ENCODE results near the gene DIAPH2.
"Not testable (repeated sequence)": the region's sequence is repeated elsewhere in the genome, so short reads cannot be mapped to it uniquely, and the experiment has no call there.

DIAPH2 gene

DNA sequence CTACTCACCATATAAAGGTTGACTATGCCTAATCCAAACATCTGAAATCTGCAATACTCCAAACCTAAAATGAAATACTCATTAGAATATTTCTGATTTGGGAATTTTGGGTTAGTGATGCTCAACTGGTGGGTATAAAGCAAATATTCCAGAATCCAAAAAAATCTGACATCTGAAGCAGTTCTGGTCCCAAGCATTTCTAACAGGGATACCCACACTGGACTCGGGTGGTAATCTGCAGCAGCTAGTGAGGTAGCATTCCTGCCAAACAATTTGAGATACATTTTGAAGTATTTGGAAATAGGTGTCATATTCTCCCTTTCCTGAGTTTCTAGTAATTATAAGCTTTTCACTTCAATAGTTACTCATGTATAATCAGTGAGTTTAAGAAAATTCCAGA is 149.5 kb downstream of the DIAPH2 start:
- DNase-seq: no peak

DNA sequence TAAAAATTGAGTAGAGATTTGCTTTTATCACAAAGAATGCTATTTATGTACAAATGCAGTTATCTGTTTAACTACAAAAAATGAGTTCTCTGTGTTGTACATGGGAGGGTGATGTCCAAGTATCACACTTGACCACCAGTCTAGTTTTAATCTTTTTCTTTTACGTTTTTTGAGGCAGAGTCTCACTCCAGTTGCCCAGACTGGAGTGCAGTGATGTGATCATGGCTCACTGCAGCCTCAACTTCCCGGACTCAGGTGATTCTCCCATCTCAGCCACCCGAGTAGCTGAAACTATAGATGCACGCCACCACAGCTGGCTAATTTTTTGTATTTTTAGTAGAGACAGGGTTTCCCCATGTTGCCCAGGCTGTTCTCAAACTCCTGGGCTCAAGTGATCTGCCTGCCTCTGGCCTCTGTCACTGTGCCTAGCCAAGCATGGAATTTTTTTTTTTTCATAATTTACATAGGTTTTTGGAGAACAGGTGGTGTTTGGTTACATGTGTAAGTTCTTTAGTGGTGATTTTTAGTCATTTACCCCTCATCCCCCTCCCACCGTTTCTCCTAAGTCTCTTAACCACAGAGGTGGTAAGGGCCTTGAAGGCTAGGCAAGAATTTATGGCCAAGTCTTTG is 151.1 kb downstream of the DIAPH2 start:
- DNase-seq: no peak

DNA sequence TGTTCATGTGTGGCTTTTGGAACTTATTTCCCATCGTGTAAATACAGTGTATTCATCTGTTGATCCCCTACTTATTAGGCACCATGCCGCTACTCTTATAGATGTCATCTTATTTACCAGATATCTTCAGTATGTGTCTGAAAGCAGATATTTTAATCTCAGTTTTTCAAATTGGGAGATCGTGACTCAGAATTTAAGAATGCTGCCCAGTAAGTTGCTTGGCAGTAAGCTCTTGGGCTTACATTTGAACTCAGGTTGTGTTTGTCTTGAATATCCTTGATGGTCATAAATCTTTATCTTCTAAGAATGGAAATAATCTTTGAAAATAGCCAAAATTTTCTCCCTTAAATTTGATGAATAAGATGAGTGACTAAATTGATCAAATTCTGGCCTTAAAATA is 153.2 kb downstream of the DIAPH2 start:
- no peak for DNase-seq

DNA sequence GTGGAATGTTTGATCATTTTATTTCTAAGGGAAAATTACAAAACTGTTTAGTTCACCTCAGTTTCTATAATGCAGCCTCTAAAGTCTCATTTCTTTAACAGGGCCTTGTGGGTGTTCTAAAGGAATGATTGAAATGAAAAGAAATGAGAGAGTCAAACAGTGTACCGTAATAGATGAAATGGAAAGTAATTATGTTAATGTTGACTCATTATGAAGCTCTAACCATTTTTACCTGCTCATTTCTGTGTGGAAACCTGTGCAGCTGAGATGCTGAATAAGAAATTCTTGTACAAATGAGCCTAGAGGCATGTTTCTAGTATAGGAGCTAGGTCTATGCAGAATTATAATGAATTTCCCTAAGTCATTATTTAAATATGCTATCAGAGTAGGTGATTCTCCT is 153.9 kb downstream of the DIAPH2 start:
- no peak for DNase-seq

DNA sequence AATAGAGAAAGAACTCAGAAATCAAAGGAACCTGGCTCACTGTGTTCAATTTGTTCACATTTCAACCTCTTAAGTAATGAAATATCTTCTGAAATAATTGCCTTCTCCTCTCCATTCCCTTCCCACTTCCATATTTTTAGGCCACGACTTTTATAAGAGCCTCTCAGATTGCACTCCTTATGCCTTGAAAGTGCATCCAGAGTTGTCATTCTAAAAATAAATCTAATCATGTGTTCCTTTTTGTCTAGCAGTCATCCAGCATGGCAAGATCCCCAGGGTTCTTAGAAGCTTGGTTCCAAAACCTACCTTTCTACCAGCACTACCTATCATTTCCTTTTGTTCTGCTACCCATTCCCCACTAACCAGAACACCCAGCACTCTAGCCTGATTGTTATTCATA is 156.7 kb downstream of the DIAPH2 start:
- no peak for DNase-seq

DNA sequence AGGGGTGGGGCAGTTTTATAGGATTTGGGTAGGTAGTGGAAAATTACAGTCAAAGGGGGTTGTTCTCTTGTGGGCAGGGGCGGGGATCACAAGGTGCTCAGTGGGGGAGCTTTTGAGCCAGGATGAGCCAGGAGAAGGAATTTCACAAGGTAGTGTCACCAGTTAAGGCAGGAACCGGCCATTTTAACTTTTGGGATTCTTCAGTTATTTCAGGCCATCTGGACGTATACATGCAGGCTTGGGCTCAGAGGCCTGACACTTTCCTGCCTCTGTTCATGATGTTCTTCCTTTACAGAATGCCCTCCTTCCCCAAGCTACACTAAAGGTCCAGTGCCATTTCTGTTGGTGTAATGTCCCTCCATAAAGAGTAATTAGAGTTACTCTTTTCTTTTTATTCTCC is 157.2 kb downstream of the DIAPH2 start:
- DNase-seq: not testable (repeated sequence)

DNA sequence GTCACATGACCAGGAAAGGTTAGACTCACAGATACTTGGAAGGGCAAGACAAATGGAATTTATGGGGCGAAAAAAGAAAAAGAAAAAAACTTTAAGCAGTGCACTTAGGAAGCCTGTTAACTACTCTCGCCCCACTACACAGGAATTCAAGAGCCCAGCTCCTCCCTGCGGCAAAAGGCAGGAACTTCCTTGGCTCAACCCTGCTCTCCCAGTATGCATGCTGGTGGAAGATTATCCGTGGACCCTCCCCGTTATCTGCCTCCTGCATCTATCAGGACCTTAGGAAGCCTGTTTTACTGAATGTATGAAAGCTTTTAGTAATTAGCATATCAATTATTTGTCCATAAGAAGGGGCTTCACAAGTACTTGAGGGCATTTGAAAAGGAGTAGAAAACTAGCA is 158.9 kb downstream of the DIAPH2 start:
- DNase-seq: no peak

DNA sequence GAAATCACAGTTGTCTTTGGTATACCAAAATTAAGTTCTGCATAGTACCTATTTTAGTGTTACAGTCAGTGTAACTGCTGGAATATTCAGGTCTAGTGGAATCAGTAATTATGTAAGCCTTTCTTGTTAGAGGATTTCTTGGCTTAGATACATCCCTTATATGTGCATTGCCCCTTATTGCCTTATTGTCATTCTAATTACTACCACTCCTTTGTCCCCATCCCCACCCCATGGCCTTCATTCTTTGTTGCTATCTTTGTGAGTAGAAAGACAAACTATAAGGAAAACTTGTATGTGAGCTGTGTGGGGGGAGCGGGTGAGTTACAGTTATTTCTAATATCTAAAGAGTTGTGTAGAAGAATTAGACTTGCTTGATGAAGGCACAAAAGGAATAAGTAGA is 162.2 kb downstream of the DIAPH2 start:
- DNase-seq: no peak

DNA sequence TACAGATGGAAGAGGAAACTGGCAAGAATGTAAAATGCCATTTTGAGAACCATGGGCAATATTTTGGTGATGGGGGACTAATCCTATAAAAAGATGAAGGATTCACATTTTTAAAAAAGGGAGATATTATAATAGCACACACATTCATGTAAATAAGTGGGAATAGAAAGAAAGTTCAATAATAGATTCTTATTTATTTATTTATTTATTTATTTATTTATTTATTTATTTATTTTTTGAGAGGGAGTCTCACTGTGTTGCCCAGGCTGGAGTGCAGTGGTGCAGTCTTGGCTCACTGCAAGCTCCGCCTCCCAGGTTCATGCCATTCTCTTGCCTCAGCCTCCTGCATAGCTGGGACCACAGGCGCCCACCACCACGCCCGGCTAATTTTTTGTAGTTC is 174.8 kb downstream of the DIAPH2 start:
- DNase-seq: not testable (repeated sequence)

DNA sequence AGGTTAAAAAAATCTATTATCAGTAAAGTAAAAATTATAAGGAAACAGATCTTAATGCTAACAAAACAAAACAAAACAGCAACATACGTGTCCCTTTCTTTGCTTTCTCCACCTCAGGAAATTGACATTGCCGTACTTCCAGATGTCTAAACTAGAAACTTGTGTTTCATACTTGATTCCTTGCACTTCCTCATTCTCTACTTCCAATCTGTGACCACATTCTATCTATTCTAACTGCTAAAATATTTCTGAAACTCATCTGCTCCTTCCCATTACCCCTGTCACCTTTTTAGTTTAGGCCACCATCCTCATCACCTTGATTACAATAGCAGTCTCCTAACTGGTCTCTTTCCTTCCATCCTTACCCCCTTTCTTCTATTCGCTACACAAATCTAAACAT is 176.6 kb downstream of the DIAPH2 start:
- no peak for DNase-seq

DNA sequence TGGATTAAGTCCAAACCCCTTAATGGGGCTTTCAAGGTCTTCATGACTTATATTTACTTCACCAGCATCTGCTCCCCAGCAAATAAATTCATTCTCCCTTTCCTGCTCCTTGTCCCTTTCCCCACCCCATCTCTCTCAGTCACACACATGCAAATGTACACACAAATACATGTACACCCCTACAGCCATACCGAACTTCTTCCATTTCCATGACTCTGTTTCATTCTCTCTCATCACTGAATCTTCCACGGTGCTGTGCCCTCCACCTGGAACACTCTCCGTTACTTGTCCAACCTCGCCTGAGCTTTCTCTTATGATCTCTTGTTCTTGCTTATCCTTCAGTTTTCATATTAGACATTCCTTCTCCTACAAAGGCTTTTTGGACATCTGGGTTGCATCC is 177.0 kb downstream of the DIAPH2 start:
- no peak for DNase-seq

DNA sequence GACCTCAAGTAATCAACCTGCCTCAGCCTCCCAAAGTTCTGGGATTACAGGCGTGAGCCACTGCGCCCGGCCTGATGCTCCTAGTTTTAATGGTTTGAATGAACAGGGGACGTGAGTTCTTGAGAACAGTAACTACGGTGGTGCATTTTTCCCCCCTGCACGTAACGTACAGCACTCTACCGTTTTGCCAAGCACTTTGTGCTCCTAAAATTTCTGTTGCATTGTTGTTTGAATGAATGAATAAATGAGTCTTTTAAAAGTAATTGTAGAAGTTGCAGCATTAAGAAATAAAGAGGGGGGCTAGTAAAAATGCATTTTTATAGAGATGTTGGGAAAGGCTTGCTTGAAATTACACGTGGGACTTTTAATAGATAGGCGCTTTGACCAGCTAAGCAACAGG is 199.0 kb downstream of the DIAPH2 start, which contains the start of gene RPA4:
Gene RPA4, plus strand, starts transcription at position 301 of the 400 bp plus-strand sequence. CDS start 403 bp downstream, outside the sequence.
- no peak for DNase-seq

DNA sequence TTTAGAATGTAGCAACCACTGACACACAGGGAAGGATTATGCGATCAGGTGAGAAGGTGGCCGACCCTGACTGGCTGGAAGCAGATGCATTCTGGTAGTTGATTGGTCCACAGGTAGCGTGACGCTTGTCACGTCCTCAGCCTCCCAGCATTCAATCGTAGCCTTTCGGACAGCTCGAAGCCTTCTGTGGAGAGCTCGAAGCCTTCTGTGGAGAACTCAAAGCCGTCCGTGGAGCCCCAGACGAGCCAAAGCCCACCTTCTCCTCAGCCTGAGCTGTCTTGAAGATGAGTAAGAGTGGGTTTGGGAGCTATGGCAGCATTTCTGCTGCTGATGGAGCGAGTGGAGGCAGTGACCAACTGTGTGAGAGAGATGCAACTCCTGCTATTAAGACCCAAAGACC is 199.4 kb downstream of the DIAPH2 start:
- no peak for DNase-seq

DNA sequence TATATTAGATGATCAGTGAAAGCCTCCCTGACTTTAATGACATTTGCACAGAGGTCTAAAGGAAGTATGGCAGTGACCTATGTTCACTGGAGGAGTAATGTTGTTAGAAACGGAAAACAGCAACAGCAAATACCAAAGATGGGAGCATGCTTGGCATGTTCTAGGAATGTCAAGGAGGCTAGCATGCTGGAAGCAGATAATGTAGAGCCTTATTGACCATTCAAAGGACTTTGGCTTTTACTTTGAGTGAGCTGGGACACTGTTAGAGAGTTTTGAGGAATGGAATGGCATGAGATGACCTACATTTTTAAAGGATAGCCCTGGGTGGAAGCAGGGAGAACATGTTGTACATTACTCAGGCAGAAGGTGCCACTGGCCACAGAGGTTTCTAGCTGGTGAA is 205.1 kb downstream of the DIAPH2 start:
- no peak for DNase-seq

DNA sequence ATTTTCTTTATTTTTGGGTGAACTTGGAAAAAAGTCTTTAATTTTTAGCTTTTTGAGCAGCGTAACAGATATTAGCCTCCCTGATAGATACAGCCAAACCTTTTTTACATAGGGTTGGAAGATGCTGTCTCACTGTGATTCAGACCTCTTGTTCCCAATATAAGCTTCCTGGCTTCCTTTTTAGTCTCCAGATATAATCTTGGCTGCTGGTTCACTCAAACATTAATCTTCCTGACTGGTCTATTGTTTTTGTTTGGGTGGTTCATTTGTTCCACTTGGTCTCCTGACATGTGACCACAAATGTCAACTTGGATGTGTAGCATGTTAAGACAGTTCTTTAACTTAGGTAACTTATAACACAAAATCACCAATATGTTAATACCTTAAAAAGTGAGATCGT is 222.1 kb downstream of the DIAPH2 start:
- no peak for DNase-seq

DNA sequence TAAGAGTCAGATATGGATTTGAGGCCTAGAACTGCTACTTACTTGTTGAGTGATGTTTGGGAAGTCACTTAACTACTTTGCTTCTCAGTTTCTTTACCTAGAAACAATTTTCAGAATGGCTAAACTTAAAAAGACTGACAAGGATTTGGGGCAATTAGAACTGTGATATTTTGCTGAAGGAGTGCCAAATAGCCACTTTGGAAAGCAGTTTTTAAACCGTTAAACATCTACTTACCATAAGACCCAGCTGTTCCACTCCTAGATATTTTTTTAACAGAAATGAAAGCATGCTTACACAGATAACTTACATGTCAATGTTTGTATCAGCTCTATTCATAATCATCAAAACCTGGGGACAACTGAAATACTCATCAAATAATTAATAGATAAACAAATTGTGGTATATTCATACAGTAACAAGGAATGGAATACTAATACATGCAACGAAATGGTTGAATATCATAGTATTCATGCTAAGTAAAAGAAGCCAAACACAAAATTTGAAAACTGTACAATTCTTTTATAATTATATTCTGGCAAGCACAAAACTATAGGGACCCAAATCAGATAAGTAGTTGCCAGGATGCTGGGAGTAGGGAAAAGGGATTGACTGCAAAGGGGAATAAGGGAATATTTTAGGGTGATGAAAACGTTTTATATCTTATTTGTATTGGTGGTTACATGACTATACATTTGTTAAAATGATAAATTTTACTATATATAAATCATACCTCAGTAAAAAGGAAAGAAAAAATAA is 223.1 kb downstream of the DIAPH2 start:
- no peak for DNase-seq

DNA sequence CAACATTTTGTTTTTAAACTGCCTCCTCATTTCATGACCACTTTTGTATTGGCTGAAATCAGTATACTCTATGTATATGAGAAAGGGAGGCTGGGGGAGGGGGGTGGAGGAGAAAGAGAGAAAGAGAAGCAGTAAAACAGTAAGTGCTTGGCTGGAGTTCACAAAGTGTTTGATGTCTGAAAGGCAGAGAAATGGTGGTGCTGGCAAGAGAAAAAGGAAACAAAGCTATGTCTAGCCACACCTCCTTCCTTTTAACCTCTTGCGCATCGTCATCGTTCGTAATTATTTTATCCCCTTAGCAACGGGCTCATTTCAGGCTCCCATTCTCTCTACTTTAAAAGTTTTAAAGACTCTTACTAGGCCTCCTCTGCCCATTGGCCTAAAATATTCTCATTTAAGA is 224.6 kb downstream of the DIAPH2 start:
- DNase-seq: no peak

DNA sequence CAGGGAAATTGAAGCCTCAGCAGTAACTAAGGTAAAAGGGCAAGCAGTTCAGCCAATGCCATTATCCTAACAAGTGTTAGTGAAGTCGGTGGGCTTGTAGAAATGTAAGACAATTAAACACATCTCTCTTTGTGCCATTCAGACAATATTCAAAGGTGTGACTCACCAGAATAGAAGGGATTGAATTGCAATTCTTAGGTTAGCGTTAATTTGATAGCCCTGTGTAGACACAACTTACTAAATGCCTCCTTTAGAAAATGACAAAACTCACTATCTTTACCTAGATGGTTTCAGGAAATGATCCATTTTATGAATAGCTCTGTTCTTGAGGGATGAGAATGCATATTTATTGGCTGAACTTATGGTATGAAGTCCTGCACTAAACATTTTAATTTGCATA is 234.2 kb downstream of the DIAPH2 start:
- no peak for DNase-seq

DNA sequence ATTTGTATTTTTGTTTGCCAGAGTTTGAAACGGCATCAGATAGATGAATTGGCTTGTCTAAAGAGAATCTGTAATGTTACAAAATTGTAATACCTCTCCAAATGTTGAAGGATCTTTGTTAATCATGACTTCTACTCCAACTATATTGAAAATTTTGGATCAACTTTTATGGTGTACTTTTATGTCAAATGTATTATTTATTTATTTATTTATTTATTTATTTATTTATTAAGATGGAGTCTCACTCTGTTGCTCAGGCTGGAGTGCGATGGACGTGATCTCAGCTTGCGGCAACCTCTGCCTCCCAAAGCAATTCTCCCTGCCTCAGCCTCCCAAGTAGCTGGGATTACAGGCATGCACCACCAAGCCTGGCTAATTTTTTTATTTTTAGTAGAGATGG is 235.0 kb downstream of the DIAPH2 start:
- DNase-seq: no peak

DNA sequence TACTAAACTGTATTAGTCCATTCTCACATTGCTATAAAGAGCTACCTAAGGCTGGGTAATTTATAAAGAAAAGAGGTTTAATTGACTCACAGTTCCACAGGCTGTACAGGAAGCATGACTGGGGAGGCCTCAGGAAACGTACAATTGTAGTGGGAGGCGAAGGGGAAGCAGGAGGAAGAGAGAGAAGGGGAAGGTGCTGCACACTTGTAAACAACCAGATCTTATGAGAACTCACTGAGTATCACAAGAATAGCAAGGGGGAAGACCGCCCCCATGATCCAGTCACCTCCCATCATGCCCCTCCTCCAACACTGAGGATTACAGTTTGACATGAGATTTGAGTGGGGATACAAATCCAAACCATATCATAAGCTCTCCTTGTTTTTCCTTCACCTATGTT is 239.9 kb downstream of the DIAPH2 start:
- no peak for DNase-seq

DNA sequence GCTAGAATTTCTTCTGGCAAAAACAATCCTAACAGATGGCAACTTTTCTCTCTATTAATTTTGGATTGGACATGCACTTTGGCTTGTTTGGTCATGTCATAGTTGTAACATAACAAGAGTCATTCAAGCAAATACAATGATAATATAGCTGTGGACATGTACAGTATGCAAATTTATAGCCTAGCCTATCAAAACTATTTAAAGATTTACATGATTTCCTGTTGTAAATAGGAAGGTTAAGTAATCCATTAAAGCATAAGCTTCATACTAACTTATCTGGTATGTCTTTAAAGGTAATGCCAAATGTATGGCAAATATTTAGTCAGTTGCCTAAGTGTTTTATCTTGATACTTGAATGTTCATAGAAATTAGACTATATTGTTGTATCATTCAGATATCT is 244.4 kb downstream of the DIAPH2 start:
- DNase-seq: no peak

DNA sequence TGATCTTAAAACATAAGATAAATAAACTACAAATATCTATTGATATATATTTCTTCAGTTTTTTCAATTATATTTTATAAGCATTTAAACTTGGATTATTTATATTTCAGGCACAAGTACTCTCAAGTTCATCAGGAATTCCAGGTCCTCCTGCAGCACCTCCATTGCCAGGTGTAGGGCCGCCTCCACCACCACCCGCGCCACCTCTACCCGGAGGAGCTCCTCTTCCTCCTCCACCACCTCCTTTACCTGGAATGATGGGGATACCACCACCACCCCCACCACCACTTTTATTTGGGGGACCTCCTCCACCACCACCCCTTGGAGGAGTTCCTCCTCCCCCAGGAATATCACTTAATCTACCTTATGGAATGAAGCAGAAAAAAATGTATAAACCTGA is 273.1 kb downstream of the DIAPH2 start:
- DNase-seq: no peak

DNA sequence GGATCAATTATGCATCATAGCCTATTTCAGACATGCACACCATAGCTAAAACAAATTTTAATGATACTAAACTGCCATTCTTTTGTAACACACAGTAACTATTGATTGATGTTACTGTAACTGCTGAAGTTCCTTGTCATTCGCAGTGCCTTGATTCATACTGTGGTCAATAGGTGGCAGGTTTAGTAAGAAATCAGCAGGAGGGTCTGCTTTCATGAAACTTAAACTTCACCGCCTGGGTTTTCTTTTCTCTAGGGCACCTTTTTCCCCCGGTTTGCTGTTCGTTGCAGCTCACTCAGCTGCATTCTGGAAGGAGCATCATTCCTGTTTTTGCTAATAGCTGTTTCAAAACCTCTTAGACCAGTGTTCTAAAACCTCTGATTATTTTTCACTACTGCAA is 287.2 kb downstream of the DIAPH2 start:
- no peak for DNase-seq

DNA sequence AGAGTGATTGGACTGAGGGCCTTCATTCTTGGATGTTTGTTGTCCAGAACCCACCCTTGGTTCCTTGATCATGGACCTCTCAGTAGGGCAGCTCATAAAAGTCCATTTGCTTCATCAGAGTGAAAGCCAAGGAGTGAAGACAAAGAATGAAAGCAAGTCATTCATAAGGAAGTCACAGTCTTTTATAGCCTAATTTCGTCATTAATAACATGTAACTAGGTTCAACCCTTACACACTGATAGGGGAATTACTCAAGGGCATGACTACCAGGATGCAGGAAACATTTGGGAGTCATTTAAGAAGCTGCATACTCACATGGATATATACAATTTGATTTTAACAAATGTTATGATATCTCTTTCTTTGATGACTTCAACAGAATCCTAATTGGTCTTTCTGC is 294.3 kb downstream of the DIAPH2 start:
- DNase-seq: no peak

DNA sequence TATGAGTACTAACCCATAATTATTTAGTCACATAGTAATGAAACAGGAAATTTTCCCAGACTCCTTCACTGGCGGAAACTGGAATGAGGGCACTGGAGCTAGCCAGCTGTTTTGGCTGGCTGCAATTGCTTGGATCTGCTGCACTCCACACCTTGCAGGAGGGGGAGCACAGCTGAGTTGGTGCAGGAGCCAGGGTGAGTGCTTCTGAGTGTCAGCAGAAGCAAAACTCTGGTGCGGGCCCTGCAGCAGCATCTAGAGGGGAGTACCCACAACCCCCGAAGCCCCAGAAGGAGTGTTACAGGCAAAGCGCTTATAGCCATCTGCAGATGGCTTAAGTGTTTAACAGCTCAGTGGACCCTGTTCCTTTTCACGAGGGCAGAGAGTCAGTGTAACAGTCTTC is 295.1 kb downstream of the DIAPH2 start:
- DNase-seq: no peak
